GM18498 (cell line): ENCODE measurements around the gene BMI1.

Experiments
- ATAC-seq: cut with Tn5 transposase; IDR thresholded peaks from one replicate; pipeline ENCODE4 v1.9.1; 2021; ENCODE audit warnings: mild to moderate bottlenecking, moderate library complexity; ENCODE audit not compliant: unreplicated experiment

The BMI1 gene

DNA sequence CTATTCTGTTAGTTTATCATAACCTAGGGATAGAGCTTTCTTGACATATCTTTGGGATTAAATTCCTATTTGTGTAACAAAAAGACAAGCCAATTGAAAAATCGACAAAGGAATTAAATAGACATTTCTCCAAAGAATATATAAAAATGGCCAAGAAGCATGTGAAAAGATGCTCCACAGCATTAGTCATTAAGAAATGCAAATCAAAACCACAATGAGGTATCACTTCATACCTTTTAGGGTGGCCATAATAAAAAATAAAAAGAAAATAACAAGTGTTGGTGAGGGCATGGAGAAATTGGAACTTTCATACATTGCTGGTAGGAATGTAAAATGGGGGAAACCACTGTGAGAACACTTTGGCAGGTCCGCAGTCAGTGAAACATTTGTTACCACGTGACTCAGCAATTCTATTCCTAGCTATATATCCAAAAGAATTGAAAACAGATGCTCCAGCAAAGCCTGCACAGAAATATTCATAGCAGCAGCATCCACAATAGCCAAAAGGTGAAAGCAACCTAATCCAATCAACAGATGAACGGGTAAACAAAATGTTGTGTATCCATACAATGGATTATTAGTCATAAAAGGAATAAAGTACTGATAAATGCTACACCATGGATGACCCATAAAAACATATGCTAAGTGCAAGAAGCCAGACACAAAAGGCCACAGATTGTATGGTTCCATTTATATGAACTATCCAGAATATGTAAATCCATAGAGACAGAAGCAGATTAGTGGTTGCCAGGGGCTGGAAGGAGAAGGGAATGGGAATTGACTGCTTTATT is 44.9 kb downstream of the BMI1 start:
- peak; percentile 33 for ATAC-seq

DNA sequence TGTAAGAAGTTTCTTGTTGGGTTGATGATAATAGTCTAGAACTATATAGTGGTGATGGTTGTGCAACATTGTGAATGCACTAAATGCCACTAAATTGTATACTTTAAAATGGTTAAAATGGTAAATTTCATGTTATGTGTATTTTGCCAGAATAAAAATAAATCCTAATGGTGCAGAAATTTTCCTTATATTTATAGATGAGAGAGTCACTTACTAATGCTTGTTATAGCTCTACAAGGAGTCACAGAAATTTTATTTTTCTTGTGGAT is 45.5 kb downstream of the BMI1 start:
- ATAC-seq = no peak

GRCh38 chr10:22366771-22367170 is 45.9 kb downstream of the BMI1 start:
- ATAC-seq = no peak

DNA sequence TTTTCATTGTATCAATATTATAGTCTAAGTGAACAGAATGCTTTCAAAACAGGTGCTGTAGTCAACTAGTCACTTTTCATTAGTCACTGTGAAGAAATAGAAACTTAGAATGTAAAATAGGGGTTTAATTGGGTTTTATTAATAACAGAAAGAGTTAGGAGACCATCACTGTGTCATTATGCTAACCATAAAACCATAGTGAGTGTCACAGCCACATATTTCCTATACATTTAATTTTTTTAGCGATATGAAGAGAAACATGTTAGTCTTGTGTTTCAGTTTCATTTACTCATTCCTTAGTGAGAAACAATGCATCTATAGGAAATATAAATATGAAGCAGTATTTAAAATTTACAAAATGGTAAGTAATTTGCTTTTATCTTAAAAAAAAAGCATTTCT is 46.6 kb downstream of the BMI1 start:
- ATAC-seq = no peak

GRCh38 chr10:22368402-22368801 is 47.5 kb downstream of the BMI1 start:
- ATAC-seq = no peak

DNA sequence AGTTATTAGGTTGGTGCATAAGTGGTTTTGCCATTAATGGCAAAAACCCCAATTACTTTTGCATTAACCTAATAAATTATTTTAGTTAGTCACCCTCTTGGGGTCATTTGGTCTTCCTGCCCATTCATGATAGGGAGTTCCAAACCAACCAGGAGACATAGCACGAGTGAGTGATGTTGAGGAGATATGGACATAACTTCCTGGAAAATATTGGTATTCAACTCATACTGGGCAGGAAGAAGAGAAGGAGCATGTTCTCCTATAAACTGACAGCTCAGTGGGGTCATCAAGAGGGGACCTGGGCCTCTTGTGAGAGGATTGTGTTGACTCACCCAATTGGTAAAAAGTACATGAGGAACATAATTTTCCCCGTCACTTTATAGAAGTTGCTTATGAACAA is 48.1 kb downstream of the BMI1 start:
- ATAC-seq = no peak

DNA sequence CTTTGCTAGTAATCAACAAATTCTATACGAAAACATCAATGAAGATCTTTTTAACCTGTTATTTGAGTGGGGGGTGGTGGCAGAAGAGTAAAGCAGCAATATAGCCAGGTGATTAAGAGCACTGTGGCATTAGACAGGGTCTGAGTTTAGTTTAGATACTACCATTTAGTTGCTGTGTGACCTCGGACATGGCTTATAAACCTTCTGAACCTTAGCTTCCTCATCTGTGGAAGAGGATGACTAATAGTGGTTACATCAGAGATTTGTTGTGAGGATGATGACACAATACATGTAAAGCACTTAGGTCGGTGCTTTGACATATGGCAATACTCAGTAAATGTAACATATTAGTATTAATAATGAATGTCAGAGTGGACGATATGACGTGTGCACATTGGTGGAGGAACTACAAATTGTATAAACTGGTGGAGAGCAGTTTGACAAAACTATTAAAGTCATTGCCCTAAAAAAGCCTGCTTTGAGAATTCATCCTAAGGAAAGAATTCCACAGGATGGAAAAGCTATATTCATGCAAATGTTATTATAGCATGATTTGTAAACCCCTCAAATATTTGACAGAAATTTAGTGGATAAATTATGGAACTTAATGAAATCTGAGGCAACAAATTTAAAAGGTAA is 48.7 kb downstream of the BMI1 start:
- peak; percentile 42 for ATAC-seq

DNA sequence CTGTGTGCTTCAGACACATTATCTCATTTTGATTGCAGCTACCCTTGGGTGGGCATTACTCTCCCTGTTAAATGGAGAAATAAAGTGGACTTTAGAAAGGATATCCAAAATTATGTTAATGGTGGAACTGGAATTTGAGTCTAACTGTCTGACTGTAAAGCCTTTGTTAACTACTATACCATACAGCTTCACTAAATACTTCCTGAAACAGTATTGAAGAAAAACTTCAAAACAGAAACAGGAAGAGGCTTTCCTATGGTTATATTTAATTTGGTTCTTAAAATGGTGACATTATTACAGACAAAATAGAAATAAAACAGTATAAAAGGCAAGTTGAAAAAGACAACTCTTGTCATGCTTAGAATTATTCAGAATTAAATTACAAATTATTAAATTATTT is 49.4 kb downstream of the BMI1 start:
- ATAC-seq = no peak

DNA sequence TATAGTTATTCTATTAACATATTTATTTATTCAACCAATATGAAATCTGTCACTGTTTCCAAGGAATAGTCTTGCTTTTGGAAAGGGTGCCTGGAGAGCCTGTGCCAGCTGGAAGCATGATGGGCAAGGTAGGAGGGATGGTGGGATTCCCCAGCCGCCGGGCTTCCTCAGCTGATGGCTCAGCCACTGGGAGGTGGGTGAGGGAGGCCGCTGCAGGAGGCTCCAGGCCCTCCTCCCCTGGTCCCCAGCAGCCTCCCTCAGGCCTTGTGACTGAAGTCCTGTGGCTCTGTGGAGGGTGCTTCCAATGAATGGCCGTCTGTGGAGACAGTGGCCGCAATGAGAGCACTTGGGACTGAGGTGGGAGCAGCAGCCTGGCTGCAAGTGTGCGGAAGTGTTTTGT is 51.4 kb downstream of the BMI1 start:
- no peak for ATAC-seq

DNA sequence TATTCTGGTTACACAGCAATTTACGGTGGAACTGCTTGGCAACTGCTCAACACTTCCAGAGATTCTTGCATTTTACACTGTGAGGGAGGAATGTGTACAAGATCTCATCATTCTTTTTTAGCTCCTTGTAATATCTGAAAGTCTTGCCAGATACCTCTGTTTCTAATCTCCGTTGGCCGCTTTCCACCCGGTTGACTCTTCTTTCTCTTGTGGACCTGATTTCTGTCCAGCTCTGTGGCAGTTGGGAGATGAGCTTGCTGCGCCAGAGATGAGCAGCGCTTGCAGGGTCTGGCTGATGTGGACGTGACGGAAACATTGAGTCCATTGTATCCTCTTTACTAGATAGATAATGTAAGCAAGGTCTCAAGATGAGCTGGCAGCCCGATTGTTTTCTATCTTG is 52.0 kb downstream of the BMI1 start:
- no peak for ATAC-seq

DNA sequence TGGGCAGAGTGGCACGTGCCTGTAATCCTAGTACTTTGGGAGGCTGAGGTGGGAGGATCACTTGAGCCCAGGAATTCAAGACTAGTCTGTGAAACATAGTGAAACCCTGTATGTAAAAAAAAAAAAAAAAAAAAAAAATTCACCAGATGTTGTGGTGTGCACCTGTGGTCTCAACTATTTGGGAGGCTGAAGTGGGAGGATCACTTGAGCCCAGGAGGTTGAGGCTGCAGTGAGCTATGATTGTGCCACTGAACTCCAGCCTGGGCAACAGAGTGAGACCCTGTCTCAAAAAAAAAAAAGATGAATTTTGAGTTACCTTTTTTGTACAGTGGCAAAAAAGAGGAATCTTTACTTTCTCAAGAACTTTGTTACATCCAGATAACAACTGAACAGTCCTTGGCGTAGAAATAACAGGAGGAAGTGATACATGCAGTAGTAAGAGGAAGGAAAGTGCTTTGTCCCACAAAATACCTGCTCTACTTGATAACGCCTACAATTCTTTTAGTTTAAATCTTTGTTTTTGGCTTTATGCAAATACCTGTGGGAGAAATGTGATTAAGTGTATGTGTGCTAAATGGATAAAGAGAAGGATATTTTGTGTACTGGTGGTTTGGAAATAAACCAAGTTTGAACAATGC is 53.7 kb downstream of the BMI1 start:
- no peak for ATAC-seq

DNA sequence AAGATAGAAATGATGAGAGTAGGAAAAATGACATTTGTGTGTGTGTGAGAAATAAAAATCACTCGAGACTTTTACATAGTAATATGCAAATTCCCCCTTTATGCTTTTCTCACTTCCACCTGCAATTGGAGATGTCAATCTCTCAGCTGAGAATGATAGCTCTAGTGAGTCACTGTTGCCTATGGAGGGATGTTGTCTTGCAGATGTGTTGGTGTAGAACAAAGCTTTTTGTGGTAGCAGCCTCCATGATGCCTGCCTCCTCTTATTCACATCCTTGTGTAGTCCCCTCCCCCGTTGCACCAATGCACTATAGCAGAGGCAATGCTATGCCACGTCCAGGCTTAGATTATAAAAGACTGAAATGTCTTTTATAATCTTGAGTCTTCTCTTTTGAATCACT is 58.2 kb downstream of the BMI1 start:
- peak; percentile 65 for ATAC-seq
